Umbilical cord (tissue), 2 donors: ENCODE measurements around the gene SSR1. TPM values are rescaled to one million over a fixed set of nuclear protein-coding genes. Genes with fewer than 3 reads are reported as not detected.

Experiments
- DNase-seq: peaks from one replicate; pipeline ENCODE4 v3.0.0-alpha.2; 2015; ENCODE audit warnings: low spot score
- total RNA-seq: library from RNA; depleted of rRNA; stranded (reverse); fragments of >200 nt; gene quantifications from one replicate; pipeline ENCODE4 v1.2.3, GENCODE V29; 2014; ENCODE audit warnings: low replicate concordance; ENCODE audit not compliant: insufficient read depth

Gene SSR1
- total RNA-seq, 1 donor from 2014 or later, result 62.4 TPM

GRCh38 chr6:7258231-7258763, 54.7 kb downstream of the SSR1 start:
- DNase-seq, result no peak

- no peak for DNase-seq
Measured at GRCh38 chr6:7257521-7258230, 55.3 kb downstream of the SSR1 start.

GRCh38 chr6:7256785-7257184, 56.2 kb downstream of the SSR1 start:
- DNase-seq, result no peak

GRCh38 chr6:7255918-7256317, 57.1 kb downstream of the SSR1 start:
- no peak for DNase-seq

- peak; percentile 29 for DNase-seq
Measured at GRCh38 chr6:7254980-7255835, 57.8 kb downstream of the SSR1 start.

GRCh38 chr6:7252390-7252789, 60.6 kb downstream of the SSR1 start:
- DNase-seq, result no peak

GRCh38 chr6:7251646-7252260, 61.2 kb downstream of the SSR1 start:
- no peak for DNase-seq

- DNase-seq, result no peak
Measured at GRCh38 chr6:7250812-7251211, 62.2 kb downstream of the SSR1 start.

- DNase-seq, result no peak
Measured at GRCh38 chr6:7249946-7250643, 62.9 kb downstream of the SSR1 start.

GRCh38 chr6:7249391-7249790, 63.6 kb downstream of the SSR1 start:
- DNase-seq, result no peak

- no peak for DNase-seq
Measured at GRCh38 chr6:7247828-7248227, 65.2 kb downstream of the SSR1 start.

GRCh38 chr6:7247179-7247456, 65.9 kb downstream of the SSR1 start:
- no peak for DNase-seq

- DNase-seq, result no peak
Measured at GRCh38 chr6:7246401-7247178, 66.4 kb downstream of the SSR1 start.

GRCh38 chr6:7245668-7246393, 67.2 kb downstream of the SSR1 start:
- no peak for DNase-seq

GRCh38 chr6:7243179-7243981, 69.6 kb downstream of the SSR1 start:
- DNase-seq, result peak; percentile 65

GRCh38 chr6:7242835-7243178, 70.2 kb downstream of the SSR1 start:
- no peak for DNase-seq

GRCh38 chr6:7241709-7242645, 71.0 kb downstream of the SSR1 start:
- DNase-seq, result no peak

- no peak for DNase-seq
Measured at GRCh38 chr6:7241160-7241559, 71.8 kb downstream of the SSR1 start.

GRCh38 chr6:7240351-7240750, 72.6 kb downstream of the SSR1 start:
- no peak for DNase-seq
